ENCODE data around the gene NOP14.
A peak's percentile ranks its signal among the peaks of the same experiment; 100 is the strongest.

The NOP14 gene

DNA sequence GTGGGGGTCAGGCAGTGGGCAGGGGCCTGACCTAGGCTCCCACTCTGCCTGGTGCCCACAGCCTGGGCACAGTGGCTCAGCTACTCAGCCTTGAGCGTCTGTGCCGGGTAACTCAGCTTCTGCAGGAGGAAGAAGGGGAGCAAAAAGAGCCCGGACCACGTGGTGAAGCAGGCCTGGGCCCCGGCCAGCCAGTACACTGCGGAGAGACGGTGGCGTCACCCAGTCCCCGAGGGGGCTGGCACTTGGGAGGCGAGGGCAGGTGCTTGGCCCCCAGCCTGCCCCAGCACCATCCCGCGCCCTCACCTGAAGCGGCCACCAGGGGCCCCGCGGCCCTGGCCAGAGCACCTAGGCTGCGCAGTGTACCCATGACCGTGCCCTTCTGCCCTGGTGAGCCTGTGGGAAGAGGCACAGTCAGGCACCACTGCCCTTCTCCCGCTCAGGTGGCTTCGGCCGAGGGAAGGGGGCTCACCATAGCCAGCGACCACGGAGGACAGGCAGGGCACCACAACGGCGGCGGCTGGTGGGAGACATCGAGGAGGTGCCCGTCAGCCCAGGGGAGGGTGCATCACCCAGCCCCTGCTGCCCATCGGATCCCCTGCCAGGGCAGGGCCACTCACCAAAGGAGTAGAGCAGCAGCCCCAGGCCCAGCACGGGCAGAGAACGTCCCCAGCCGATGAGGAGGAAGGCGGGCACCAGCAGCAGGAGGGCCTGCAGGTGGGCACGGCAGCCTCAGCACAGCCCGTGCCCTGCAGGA, 32.3 kb downstream of the NOP14 start:
- H3K27ac ChIP-seq, result peak overlapping the region; percentile 54
- no peak for TF ChIP-seq ZFX (IDR thresholded peaks at IDR 0.05; ENCODE audit: borderline replicate concordance)
- TF ChIP-seq, protein P1, sequence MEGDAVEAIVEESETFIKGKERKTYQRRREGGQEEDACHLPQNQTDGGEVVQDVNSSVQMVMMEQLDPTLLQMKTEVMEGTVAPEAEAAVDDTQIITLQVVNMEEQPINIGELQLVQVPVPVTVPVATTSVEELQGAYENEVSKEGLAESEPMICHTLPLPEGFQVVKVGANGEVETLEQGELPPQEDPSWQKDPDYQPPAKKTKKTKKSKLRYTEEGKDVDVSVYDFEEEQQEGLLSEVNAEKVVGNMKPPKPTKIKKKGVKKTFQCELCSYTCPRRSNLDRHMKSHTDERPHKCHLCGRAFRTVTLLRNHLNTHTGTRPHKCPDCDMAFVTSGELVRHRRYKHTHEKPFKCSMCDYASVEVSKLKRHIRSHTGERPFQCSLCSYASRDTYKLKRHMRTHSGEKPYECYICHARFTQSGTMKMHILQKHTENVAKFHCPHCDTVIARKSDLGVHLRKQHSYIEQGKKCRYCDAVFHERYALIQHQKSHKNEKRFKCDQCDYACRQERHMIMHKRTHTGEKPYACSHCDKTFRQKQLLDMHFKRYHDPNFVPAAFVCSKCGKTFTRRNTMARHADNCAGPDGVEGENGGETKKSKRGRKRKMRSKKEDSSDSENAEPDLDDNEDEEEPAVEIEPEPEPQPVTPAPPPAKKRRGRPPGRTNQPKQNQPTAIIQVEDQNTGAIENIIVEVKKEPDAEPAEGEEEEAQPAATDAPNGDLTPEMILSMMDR (IDR thresholded peaks at IDR 0.05), result peak; percentile 23

DNA sequence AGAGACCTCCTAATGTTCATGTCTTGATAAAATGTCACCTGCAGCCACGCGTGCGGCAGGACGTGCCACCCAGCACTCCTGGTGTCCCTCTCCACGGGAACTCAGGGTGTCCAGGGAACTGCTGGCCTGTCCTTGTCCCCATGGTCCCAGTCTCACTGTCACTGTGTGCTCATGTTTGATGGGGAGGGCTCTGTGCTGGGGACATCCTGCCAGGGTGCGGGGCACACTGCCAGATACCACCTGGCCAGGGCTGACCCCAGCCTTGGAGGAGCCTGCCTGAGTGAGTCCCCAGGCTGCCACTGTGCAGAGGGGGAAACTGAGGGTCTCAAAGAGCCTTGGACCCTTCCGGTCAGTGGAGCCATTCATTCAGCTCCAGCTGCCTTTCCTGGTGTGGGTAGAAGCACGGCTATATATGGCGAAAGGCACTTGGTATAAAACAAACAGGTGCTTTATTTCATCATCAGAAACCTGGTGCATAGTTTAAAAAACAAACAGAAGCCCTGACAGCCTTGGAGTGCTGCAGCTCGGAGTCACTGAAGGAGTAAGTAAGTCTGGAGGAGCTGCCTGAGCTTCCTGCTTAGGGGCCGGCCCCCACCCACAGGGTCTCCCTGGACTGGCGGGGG, 33.0 kb downstream of the NOP14 start:
- no peak for TF ChIP-seq ZFX (IDR thresholded peaks at IDR 0.05; ENCODE audit: borderline replicate concordance)
- TF ChIP-seq, protein P1 (IDR thresholded peaks at IDR 0.05), result no peak
- peak overlapping the region; percentile 54 for H3K27ac ChIP-seq

DNA sequence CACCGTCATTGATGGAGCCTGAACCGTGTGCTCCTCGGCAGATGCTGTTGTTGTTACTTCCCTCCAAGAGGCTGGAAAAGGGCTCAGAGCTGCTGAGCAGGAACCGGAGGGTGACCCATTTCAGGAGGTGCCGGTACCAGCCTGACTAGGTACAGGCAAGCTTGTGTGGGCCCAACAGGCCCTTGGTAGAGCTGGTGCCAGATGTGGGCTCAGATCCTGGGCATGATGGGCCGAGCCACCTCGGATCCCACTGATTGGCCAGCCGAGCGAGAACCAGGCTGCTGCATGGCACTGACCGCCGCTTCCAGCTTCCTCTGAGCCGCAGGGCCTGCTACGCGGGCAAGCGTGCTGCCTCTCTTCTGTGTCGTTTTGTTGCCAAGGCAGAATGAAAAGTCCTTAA, 33.7 kb downstream of the NOP14 start:
- H3K27ac ChIP-seq, result peak overlapping the region; percentile 54
- TF ChIP-seq, protein P1 (IDR thresholded peaks at IDR 0.05), result no peak
- TF ChIP-seq ZFX (IDR thresholded peaks at IDR 0.05; ENCODE audit: borderline replicate concordance), result no peak

DNA sequence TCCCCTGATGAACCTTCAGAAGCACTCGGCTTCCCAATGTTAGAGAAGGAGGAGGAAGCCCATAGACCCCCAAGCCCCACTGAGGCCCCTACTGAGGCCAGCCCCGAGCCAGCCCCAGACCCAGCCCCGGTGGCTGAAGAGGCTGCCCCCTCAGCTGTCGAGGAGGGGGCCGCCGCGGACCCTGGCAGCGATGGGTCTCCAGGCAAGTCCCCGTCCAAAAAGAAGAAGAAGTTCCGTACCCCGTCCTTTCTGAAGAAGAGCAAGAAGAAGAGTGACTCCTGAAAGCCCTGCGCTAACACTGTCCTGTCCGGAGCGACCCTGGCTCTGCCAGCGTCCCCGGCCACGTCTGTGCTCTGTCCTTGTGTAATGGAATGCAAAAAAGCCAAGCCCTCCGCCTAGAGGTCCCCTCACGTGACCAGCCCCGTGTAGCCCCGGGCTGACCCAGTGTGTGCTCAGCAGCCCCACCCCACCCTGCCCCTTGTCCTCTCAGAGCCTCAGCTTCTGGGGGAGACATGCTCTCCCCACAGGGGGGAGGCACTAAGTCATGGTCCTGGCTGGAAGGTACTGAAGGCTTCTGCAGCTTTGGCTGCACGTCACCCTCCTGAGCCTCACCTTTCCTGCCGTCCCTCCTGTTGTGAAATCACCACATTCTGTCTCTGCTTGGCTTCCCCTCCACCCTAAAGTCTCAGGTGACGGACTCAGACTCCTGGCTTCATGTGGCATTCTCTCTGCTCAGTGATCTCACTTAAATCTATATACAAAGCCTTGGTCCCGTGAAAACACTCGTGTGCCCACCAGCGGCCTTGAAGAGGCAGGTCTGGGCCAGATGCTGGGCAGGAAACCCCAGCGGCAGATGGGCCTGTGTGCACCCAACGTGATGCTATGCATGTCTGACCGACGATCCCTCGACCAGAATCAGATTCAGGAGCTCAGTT, 34.7 kb downstream of the NOP14 start:
- TF ChIP-seq, protein P1 (IDR thresholded peaks at IDR 0.05), result no peak
- no peak for TF ChIP-seq ZFX (IDR thresholded peaks at IDR 0.05; ENCODE audit: borderline replicate concordance)
- H3K27ac ChIP-seq, result peak overlapping the region; percentile 54

DNA sequence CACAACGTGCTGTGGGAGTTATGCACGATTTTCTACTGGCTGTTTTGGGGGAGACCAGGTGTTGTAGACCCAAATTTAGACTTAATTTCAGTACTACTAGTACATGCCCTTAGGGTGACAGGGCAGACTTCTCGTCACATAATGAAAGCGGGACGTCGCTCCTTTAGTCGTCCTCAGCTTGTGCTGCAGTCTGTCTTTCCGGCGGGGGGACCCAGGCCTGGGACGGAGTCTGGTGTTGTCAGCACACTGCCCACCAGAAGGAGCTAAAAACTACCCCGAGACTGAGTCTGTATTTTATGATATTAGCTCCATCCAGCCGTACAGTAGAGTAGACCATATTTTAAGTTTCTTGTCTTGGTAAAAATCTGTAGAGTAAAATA, 35.5 kb downstream of the NOP14 start:
- no peak overlapping the region for H3K27ac ChIP-seq
- TF ChIP-seq ZFX (IDR thresholded peaks at IDR 0.05; ENCODE audit: borderline replicate concordance), result no peak
- TF ChIP-seq, protein P1 (IDR thresholded peaks at IDR 0.05), result no peak

DNA sequence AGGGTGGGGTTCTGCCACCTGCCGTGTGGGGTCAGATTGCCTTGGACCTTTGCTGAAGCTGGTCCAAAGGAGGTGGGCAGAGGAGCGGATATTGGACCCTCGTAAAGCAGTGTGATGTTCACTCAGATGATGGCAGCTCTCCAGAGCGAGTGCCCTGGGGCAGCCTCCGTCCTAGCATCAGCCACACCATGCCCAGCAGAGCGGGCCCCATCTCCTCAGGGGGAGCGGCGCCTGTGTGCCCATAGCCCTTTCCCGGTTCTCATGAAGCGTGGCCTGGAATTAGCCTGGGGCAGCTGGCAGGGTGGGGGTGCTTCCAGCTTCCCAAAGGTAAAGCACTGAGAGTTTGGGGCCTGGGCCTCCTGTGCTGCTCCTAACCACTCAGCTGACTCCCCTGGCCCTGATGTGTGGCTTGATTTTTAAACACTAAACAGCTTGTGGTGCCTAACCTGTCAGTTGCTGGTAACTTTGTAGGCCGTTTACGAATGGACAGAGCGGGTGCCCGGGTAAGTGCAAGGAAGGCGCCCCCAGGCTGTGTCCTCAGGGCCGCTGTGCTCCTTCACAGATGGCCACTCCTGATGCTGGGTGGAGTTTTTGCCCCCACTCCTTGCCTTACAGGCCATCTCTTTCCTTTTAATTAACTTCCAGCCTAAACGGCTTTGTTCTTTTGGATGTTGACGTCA, 36.0 kb downstream of the NOP14 start:
- TF ChIP-seq, protein P1 (IDR thresholded peaks at IDR 0.05), result no peak
- TF ChIP-seq ZFX (IDR thresholded peaks at IDR 0.05; ENCODE audit: borderline replicate concordance), result no peak
- no peak overlapping the region for H3K27ac ChIP-seq

Measured in 22Rv1 (cell line).